Frontal cortex (tissue), 4 donors: ENCODE measurements around the gene MCRS1. TPM values are rescaled to one million over a fixed set of nuclear protein-coding genes. Genes with fewer than 3 reads are reported as not detected.

Experiments
- DNase-seq, 2 donors: peaks; one replicate each; pipeline ENCODE4 v3.0.0; 2012; ENCODE audit warnings: low spot score in 2 of 2
- FAIRE-seq: peaks from 2 replicates; lab custom pipeline; 2012; peaks lifted over from hg19 to GRCh38; lab: Jason Lieb, UNC
- total RNA-seq: library from RNA; depleted of rRNA; stranded (reverse); fragments of >200 nt; gene quantifications from one replicate; pipeline ENCODE4 v1.2.3, GENCODE V29; 2014
- donor health status: control.
- donor health status: control.
- donor health status: control.

MCRS1 gene
- total RNA-seq, 1 donor from 2014 or later: 35.9 TPM

DNA sequence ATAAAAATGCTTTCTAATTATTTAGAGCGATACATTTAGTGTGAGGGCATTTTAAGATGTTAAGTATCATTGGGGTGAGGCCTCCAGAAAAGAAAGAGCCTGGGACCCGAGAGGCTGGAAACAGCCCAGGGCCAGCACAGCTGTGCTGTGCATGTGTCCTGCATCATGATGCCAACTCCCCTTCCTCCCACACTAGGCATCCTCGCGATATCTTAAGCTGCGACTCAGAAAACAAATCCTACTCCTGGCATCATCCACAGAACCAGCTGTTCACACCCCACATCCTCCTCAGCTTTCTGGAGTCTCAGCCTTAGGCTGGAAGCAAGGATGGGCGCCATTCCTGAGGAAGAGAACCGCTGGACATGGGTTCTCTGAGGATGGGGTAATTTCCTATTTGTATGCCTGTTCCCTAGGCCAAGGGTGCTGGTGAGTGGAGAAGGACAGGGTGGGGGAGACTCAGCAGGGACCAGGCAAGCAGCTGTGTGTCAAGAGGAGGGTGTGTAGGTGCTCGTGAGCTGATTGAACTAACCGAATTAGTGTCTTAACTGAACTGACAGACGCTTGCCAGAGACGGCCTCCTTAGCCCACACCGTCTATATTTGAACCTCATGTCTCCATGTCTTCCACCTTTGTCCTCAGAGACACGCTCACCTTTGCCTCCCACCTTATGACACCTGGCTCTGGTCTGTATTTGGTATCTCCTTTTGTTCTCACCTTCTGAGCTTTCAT lies 15.6 kb upstream of the MCRS1 start:
- FAIRE-seq (no peak), DNase-seq (peak in 1 of 2 donors; percentile 39)

- FAIRE-seq (no peak), DNase-seq (no peak)
These were observed 14.9 kb upstream of the MCRS1 start for GRCh38 chr12:49582850-49583249.

DNA sequence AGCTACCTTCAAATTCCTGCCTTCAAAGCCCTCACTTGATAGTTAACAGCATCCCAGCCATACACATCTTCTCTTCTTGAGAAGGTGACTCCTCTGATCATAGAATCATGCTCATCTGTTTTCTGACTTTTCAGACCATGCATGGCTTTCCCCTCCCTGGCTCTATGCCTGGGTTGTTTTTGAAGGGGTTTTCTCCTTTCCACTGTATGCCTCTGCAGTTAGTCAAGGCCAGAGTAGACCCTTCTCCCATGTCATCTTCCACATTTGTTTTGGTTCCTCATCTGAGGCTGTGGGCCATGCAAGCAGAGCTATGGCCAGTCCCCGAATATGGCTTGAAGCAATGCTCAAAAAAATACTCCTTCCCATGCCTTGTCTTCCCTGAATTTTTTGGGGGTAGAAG lies 14.3 kb upstream of the MCRS1 start:
- no peak for FAIRE-seq
- DNase-seq: no peak

GRCh38 chr12:49580572-49581535 lies 12.9 kb upstream of the MCRS1 start:
- FAIRE-seq (no peak), DNase-seq (peak; percentile 31 to 77)

DNA sequence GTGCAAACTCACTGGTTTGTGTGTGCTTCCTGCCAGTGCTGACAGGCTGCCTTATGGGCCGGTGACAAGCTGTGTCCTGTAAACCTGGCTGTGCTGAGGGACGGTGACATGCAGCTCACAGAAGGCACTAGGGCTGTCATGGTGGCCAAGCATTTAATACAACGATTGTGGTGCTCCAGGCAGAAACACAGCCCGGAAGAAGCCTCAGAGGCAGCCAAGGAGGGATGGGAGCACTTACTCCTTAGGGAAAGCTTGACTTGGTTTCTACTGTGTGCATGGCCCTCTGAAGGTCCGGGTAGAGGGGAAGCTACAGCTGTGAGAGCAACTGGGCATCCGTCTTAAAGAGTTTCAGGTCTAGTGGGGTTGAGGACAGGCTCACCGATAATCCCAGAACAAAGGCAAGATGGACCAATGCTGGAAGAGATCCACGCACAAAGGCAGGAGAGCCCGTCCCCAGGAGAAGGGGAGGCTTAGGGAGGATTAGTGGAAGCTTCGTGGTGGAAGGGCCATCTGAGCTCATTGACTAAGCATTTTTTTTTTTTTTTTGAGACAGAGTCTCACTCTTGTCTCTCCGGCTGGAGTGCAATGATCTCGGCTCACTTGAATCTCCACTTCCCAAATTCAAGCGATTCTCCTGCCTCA lies 10.7 kb upstream of the MCRS1 start:
- DNase-seq: no peak
- FAIRE-seq: no peak

- DNase-seq (no peak), FAIRE-seq (no peak)
These were observed 9.8 kb upstream of the MCRS1 start for GRCh38 chr12:49577589-49578315.

DNA sequence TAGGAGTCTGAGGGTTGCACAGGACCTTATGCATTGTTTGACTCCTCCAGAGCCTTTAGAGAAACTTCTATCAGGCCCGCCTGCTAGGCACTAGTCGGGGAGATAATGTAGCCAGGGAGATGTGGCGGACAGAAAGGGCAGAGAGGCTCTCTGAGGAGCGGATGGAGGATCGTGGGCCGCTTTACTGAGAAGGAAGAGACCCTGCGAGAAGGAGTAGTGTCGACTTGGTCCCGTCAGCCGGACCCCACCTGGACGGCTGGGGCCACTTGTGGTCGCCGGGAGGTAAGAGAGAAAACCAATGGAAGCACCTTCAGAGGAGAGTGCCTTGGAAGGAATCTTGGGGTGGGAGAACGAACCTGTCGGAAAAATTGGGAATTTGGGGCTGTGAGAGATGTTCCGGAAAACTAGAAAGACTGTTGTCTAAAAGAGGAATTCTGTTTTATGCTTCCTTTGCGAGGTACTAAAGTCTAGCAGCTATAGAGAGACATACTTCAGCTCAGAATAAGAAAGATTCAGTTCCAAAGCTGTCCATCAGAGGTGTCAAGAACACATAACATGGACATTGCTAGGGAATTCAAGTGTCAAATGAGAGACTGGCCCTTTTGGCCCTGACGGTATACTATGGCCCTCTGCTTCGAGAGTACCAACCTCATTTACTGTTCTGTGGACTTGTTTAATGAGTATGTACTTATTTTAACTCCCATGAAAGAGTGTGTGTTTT lies 660 bp upstream of the MCRS1 start:
- DNase-seq (no peak), FAIRE-seq (no peak)

DNA sequence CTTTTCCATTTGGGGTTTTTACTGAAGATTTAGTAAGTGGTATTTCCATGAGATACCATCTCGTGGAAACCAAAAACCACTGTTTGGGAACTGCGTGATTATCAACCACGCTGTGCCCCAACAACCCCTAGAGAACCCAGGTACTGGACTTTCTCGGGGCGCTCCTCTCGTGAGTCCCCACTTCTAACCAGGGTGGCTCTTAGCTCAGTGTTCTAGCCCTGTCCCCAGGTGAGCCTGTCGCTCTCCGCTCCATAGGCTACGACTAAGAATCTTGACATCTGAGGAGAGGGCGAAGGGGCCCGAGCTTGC lies 686 bp downstream of the MCRS1 start:
- DNase-seq (no peak), FAIRE-seq (no peak)

GRCh38 chr12:49566361-49566760 lies 1.6 kb downstream of the MCRS1 start:
- DNase-seq (no peak), FAIRE-seq (no peak)

DNA sequence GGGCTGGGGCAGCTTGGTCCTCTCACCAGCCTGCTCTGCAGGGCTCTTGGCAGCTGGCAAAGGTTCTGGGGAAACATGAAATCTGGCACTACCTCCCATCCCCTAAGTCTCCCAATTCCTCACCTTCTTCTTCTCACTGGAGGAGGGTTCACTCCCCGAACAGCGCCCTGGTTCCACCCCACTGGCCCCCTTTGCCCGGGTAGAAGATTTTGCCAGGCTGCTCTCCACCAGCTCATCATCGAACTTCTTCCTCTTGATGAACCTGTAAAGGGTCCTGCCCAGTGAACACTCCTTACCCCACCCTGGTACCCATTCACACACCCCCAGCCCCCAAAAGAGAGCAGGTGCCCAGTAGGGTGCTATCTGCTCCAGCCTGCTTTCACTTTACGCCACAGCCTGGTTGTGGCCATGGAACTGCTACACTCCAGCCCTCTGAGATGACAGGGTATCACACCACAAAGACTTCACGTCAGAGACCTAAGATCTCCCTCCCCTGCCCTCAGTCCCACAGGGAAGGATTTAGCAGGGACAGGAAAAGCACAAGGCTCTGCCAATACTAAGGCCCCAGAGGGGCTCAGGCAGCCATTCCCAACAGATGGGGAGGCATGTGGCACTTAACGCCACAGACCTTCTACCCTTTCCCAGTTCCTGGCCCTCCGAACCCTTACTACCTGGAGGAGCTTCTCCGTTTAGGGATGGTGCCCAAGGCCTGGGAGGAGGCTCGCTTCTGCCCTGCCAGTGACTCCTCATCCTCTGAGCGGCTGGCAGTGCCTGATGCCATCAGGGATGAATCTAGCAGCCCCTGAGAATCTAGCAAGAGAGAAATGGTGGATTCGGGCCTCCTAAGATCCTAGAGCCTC lies 2.3 kb downstream of the MCRS1 start:
- DNase-seq (no peak), FAIRE-seq (no peak)

GRCh38 chr12:49564686-49565405 lies 3.1 kb downstream of the MCRS1 start:
- no peak for DNase-seq
- FAIRE-seq: no peak

DNA sequence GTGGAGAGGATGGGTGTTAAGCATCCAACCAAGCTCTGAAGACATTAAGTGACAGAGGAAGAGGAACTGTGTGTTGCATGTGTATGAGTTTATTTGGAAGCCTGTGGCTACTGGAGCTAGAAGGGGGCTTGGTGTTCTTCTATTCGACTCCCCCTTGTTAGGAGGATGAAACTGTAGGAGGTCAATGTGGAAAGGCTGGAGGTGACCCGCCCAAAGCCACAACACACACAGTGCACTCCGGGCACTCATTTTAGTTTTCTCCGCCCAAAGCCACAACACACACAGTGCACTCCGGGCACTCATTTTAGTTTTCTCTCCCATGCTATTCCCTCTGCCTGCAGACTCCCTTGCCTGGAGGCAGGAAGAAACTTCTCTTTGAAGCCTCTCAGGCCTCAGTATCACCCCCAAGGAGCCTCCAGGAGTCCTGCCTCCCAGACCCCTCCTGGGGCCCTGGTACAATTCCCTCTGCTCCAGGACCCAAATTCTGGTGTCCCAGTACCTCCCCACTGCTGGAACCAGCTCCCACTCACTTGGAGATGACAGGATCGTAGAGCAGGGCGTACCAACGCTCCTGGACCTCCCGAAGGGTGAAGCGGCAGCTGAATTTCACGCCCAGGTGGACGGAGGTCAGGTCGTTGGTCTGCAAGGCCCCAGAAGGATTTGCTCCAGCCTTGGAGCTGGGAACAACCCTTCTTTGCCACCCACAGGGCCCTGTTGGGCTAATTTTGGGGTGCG lies 3.8 kb downstream of the MCRS1 start:
- FAIRE-seq (no peak), DNase-seq (no peak)

GRCh38 chr12:49562831-49563230 lies 5.1 kb downstream of the MCRS1 start:
- no peak for FAIRE-seq
- DNase-seq: no peak

- DNase-seq (no peak), FAIRE-seq (no peak)
These were observed 5.7 kb downstream of the MCRS1 start for GRCh38 chr12:49562233-49562632.

DNA sequence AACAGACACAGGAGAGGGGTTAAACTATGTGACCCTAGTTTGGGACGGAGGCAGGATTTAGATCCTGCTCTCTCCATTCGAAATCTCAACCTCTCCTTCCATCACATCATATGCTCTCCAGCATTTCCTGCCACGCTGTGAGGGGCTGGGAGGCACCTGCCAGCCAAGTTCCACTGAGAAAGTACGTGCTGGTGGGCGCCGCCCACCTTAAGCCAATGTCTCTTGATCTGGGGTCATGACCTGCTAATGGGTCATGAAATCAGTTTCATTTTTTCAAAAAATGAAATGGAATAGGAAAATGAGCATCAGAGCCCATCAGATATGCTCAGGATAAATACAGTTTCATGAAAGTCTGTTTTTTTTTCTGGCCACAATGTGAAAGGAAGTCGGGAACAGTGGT lies 7.2 kb downstream of the MCRS1 start:
- FAIRE-seq (no peak), DNase-seq (no peak)

- DNase-seq (no peak), FAIRE-seq (no peak)
These were observed 8.8 kb downstream of the MCRS1 start for GRCh38 chr12:49559011-49559675.

- FAIRE-seq (no peak), DNase-seq (no peak)
These were observed 9.4 kb downstream of the MCRS1 start for GRCh38 chr12:49558526-49558925.
